DMS153 treated with DMSO at 0.1 percent for 48 hours (cell line): ENCODE data around the gene HLF.

ENCODE experiments used
- DNase-seq: peaks from one replicate; lab custom pipeline; 2025; ENCODE audit not compliant: unreplicated experiment; lab: John Stamatoyannopoulos, UW

Gene HLF

DNA sequence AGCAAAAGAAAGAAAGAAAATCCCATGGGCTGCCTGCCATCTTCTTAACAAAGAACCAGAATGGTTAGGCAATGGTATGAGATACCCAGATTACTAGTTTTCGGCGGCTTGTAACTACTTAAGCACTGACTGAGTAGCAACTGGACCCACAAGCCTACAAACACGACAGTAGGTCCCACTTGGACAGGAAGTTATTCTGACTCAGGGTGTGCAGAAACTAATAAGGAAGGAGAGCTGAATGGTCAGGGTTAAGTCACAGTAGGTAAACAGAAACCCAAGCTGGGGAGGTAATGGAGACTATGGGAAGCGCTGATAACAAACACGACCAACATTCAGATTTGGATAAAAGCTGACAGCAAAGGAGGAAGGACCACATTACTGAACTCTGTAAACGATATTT is 10.4 kb upstream of the HLF start:
- DNase-seq = no peak

GRCh38 chr17:55258578-55259135 is 6.1 kb upstream of the HLF start:
- no peak for DNase-seq

GRCh38 chr17:55259684-55260111 is 5.1 kb upstream of the HLF start:
- no peak for DNase-seq

DNA sequence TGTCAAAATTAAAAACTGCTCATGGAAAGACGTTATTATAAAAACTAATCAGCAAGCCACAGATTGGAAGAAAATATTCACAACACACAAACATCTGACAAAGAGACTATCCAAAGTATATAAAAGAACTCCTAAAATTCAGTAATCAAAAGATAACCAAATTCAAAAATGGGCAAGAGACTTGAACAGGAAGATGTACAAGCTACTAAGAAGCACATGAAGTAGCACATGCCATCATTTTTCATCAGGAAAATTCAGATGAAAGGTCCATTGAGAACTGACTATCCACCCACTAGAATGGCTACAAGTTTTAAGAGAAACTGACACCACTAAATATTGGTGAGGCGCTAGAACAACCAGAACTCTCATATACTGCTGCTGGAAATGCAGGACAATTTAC is 3.4 kb upstream of the HLF start:
- no peak for DNase-seq

DNA sequence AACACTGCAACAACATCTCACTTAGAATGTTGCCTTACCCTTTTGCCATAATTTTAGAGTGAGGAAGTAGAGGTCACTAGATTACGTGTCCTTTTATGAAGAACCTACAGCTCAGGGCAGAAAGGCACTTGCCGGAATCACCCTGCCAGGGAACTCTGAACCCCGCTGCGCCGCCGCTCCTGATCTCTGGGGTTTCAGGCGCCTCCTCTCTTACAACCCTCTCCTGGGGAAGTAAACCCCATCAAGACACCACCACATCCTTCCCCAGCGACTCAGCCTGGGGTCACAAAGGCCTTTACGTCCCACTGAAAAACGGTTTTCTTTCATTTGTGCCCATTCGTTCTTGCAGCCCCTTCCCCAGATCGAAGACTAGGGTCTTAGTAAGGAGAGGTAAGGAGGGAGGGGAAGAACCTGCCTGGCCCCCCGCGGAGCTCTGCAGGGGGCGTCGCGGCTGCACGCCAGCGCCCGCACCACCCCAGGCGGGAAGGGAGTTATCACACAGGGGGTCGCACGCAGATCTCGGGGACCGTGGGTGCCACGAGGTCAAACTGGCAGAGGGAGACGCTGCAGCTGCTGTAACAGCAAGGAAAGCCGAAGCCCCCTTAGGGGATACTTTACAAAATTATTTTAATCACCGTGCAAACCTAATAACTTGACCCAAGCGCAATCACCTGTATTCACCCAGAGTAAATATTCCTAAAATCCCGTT is 1.0 kb upstream of the HLF start:
- DNase-seq = no peak

GRCh38 chr17:55264278-55264644 is 499 bp upstream of the HLF start:
- DNase-seq = no peak

DNA sequence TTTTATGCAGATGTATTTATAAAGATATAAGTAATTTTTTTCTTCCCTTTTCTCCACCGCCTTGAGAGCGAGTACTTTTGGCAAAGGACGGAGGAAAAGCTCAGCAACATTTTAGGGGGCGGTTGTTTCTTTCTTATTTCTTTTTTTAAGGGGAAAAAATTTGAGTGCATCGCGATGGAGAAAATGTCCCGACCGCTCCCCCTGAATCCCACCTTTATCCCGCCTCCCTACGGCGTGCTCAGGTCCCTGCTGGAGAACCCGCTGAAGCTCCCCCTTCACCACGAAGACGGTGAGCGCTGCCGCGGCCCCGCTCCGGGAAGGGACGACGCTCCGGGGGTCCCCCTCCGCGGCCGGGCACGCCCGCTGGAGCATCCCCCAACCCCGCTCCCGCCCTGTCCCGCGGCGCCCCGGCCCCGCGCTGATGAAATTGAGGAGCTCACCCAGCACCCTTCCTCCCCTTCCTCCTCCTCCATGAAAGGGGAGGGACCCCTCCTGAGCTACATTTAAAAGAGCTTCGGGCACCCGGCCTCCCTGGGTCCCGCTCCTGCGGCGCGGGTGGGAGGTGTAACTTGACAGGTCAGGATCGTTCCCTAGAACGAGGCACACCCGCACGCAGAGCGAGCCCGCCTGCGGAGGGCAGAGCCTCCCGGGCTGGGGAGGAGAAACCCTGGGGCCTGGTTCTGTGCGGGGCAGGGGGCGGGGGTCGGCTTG is 706 bp downstream of the HLF start:
- no peak for DNase-seq

- no peak for DNase-seq
Observed at GRCh38 chr17:55266051-55266957, 1.5 kb downstream of the HLF start.

- DNase-seq = no peak
Observed at GRCh38 chr17:55266958-55267688, 2.4 kb downstream of the HLF start.

DNA sequence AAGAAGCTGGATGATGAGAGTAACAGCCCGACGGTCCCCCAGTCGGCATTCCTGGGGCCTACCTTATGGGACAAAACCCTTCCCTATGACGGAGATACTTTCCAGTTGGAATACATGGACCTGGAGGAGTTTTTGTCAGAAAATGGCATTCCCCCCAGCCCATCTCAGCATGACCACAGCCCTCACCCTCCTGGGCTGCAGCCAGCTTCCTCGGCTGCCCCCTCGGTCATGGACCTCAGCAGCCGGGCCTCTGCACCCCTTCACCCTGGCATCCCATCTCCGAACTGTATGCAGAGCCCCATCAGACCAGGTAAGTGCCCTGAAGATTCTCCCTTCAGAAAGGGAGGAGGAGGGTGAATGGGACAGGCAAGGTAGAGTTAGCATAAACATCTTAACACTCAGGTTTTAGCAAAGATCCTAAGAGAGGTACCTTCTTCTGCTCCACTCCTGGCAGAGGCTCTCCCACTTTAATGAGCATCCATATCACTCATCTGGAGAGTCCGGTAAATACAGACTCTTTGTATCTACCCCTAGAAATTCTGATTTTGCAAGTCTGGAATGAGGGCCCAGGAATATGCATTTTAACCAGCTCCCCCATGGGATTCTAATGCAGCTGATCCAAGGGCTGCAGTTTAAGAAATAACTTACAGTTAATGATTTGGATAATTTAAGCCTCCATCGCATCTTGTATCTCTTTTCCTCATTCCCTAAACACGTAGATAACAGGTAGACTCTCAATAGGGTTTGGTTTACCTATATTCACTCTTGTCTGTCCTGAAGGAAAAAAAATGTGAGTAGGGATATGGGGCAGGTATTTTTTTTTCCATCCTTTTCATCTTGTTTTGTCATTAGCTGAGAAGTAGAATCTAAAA is 3.3 kb downstream of the HLF start:
- DNase-seq = no peak

DNA sequence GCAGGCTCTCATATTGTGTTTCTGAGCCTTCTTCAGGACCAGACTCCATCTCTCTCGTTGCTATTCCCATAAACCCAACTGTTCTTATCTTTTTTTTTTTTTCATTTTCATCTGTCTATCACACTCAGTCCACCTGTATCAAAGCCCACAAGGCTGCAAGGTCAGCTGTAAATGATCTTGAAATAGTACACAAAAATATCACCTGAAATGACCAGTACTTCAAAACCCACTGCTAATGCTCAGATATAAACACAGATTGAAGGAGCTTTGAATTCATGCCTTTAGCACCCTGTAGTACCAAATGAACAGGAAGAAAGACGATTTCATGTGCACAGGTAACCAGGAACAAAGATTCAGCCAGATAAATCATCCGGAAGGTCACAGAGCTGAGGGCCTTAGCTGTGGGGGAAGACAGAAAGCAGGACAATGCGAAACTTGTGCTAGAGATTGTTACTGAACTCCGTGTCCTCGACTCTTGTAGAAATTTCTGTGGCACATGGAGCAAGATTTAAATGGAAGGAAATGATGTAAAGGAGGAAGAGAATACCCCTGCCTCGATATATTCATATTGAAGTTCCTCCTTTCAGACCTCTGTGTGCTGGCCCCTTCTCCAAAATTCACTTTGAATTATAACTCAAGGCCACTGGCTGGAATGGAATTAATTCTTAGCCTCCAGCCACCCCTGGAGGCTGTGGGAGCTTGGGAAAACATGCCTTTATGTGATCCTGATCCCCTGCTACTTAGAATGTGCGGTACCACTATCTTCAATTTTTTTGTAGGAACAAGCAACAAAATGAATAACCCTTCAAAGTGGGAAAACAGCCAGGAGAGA is 4.1 kb downstream of the HLF start:
- DNase-seq = no peak

DNA sequence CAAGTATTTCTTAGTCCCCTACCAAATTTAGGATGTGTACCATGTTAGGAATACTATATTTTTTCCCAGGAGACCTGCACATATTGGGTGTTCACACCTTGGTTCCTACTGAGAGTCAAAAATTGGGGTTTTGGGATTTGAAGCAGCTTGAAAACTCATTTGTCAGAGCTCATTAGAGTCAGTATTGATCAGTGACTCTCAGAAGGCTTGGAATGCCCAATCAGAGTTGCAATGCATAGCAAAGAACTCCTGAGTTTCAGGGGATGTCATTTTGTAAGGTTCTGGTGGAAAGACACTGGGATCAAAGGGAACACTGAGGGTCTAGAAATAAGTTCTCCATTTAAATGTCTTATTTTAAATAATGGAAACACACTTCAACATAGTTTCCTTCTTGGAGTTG is 5.1 kb downstream of the HLF start:
- DNase-seq = no peak

DNA sequence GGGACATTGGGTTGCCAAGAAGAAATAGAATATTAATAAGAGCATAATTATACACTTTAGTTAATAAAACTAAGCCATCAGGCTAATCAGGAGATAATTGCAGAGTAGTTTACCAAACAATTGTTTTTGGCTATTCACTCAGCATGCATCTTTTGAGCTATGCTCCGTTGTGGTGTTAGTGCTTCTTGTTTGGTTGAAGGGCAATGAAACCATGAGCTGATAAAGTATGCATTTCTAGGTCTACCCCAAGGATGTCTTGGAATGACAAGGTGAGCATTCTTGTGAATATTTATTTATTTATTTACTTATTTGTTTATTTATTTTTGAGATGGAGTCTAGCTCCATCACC is 6.4 kb downstream of the HLF start:
- DNase-seq = no peak

DNA sequence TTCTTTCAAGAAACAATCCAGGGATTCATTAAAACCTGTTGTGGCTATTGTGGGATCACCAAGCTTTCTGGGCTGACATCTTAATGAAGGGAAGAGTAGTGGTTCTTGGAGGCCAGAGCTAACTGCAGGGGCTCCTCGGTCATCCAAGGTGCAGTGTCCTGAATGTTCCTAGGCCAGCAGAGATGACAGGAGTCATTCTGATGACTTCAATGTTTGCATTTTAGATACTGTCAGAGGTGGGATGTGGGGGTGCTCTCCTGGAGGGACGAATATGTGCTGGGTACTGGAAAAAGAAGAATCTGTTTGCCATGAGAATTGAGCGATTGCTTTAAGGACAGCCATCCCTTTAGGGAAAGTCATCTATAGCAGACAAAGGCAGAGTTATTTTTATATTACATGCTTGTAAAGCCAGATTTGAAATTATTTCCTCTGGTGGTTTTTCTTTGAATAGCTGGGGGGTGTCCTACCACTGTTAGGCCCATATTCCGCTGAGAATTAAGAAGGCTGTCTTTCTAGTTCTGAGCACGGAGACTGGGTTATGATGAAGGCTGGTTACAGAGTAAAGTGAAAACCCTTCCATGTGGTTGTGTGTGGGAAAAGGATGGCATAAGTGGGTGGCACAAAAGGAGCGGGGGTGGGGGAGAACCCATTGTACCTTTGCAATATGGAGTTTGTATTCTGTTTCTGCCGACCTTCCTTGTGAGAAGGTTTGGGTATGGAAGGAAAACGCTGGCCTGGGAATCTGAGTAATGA is 7.4 kb downstream of the HLF start:
- DNase-seq = no peak

- DNase-seq = no peak
Observed at GRCh38 chr17:55272711-55273578, 8.2 kb downstream of the HLF start.

DNA sequence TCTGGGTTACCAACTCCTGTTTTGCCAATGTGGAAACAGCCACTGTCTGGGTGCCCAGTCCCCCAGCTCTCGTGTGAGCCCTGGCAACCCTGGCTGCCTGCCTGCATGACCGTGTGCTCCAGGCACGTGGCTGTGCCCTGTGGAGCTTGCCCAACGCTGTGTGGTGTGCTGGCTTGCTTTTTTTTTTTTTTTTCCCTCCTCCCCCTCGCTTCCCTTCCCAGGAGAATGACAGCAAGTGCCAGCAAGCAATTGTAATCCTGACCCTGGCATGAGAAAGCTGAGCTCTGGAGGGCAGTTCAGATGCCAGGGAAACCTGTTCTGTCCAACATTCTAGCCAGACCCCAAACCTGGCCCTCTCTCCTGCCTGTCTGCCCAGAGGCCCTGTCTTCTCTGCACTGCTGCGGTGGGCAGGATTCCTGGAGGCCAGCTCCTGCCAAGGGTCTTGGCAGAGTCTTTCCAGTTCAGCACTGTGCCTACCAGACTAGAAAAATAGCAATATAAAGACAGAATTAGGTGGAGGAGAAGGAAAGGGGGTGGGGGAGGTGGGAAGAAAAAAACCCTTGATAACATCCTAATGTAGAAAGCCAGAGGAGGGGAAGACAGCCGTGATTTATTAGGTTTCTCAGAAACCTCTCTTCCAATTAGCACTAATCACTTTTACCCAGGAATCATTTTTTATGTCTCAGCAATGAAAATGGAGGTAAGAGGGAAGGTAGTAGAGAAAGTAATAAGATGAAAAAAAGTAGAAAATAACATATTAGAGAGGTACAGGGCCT is 9.0 kb downstream of the HLF start:
- no peak for DNase-seq
